IMR-90 (cell line): ENCODE measurements around the gene PEAK3. TPM values are rescaled to one million over a fixed set of nuclear protein-coding genes. Genes with fewer than 3 reads are reported as not detected.

Experiments used
- ATAC-seq: fragments of 200-7000 bp; cut with Tn5 transposase; 2 replicates; pipeline ENCODE4 v1.9.1; 2020; ENCODE audit warnings: low read depth, mild to moderate bottlenecking, moderate library complexity
- BruUV-seq: library from RNA; stranded (reverse); fragments of 400-500 nt; replicated peaks from 2 replicates; lab custom pipeline; 2021; lab: Mats Ljungman, UMichigan
- CTCF ChIA-PET: fragments of 300-600 bp; formaldehyde crosslinking; extraction: SDS; loops from one replicate; lab custom pipeline; 2021; ENCODE audit warnings: antibody characterized with exemption; lab: Yijun Ruan, JAX
- POLR2A ChIA-PET: fragments of 300-600 bp; sonication (Branson Sonifier 250); formaldehyde crosslinking; loops from one replicate; lab custom pipeline; 2022; ENCODE audit warnings: antibody characterized with exemption; ENCODE audit not compliant: unreplicated experiment; lab: Charles Lee
- DNase-seq: peaks from one replicate; pipeline ENCODE4 v3.0.0; 2013
- H2AFZ ChIP-seq: replicated peaks from 2 replicates; pipeline ENCODE3; 2013; ENCODE audit warnings: low read length, mild to moderate bottlenecking; ENCODE audit not compliant: poor library complexity
- H2AK5ac ChIP-seq: 2 replicates; pipeline ENCODE4 v1.6.1; 2013; ENCODE audit warnings: low read depth, low read length, inconsistent platforms
- H2AK9ac ChIP-seq: replicated peaks from 2 replicates; pipeline ENCODE3; 2013; ENCODE audit warnings: mild to moderate bottlenecking, low read depth, low read length, moderate library complexity; ENCODE audit not compliant: poor library complexity
- H2BK120ac ChIP-seq: 2 replicates; pipeline ENCODE4 v1.6.1; 2013; ENCODE audit warnings: low read depth, low read length, inconsistent platforms
- H2BK15ac ChIP-seq: 3 replicates; pipeline ENCODE4 v1.6.1; 2013; ENCODE audit warnings: low read depth, low read length, inconsistent platforms
- H2BK20ac ChIP-seq: 2 replicates; pipeline ENCODE4 v1.6.1; 2013; ENCODE audit warnings: low read depth, mild to moderate bottlenecking, inconsistent platforms, low read length, moderate library complexity
- H2BK5ac ChIP-seq: 2 replicates; pipeline ENCODE4 v1.6.1; 2013; ENCODE audit warnings: mild to moderate bottlenecking, low read depth, low read length, inconsistent platforms; ENCODE audit not compliant: poor library complexity, severe bottlenecking
- H3K14ac ChIP-seq: replicated peaks from 2 replicates; pipeline ENCODE4 v1.6.1; 2013; ENCODE audit warnings: low read depth, low read length, inconsistent platforms
- H3K18ac ChIP-seq: 2 replicates; pipeline ENCODE4 v1.6.1; 2013; ENCODE audit warnings: low read depth, low read length, control low read depth
- H3K23ac ChIP-seq: 2 replicates; pipeline ENCODE4 v1.6.1; 2013; ENCODE audit warnings: low read depth, low read length, inconsistent platforms
- H3K27ac ChIP-seq: 2 replicates; pipeline ENCODE4 v1.5.1; 2013; ENCODE audit warnings: mild to moderate bottlenecking, control low read depth, low read length; ENCODE audit not compliant: insufficient read depth
- H3K27me3 ChIP-seq: 2 replicates; pipeline ENCODE4 v1.6.1; 2013; ENCODE audit warnings: low read length; ENCODE audit not compliant: control insufficient read depth, insufficient read depth
- H3K36me3 ChIP-seq: 2 replicates; pipeline ENCODE4 v1.6.1; 2013; ENCODE audit warnings: low read length, mixed read lengths; ENCODE audit not compliant: control insufficient read depth, insufficient read depth
- H3K4ac ChIP-seq: 2 replicates; pipeline ENCODE4 v1.6.1; 2013; ENCODE audit warnings: low read depth, low read length, inconsistent platforms
- H3K4me1 ChIP-seq: 2 replicates; pipeline ENCODE4 v1.6.1; 2013; ENCODE audit warnings: low read length, mixed read lengths; ENCODE audit not compliant: control insufficient read depth, insufficient read depth
- H3K4me2 ChIP-seq: 2 replicates; pipeline ENCODE4 v1.6.1; 2013; ENCODE audit warnings: low read depth, mild to moderate bottlenecking, control low read depth, low read length, moderate library complexity
- H3K4me3 ChIP-seq: 2 replicates; pipeline ENCODE4 v1.5.1; 2013; ENCODE audit warnings: low read depth, mild to moderate bottlenecking, control low read depth, low read length, moderate library complexity; ENCODE audit not compliant: insufficient read depth
- H3K56ac ChIP-seq: 2 replicates; pipeline ENCODE4 v1.6.1; 2013; ENCODE audit warnings: low read length, inconsistent platforms; ENCODE audit not compliant: insufficient read depth; ENCODE audit errors: extremely low read depth
- H3K79me1 ChIP-seq, 2 experiments: 2 replicates each; pipeline ENCODE4 v1.6.1; 2013; ENCODE audit warnings: low read length in 2 of 2, inconsistent platforms in 1 of 2, low read depth in 1 of 2
- H3K9ac ChIP-seq: 2 replicates; pipeline ENCODE4 v1.6.1; 2013; ENCODE audit warnings: low read depth, low read length, control low read depth
- H3K9me1 ChIP-seq: 2 replicates; pipeline ENCODE4 v1.6.1; 2013; ENCODE audit warnings: low read length, inconsistent platforms; ENCODE audit not compliant: insufficient read depth
- H3K9me3 ChIP-seq: 2 replicates; pipeline ENCODE4 v1.6.1; 2013; ENCODE audit warnings: low read length; ENCODE audit not compliant: control insufficient read depth, insufficient read depth
- H4K20me1 ChIP-seq: 2 replicates; pipeline ENCODE4 v1.6.1; 2013; ENCODE audit warnings: low read length, inconsistent platforms; ENCODE audit not compliant: insufficient read depth
- H4K5ac ChIP-seq: 2 replicates; pipeline ENCODE4 v1.6.1; 2013; ENCODE audit warnings: mild to moderate bottlenecking, low read depth, low read length, control low read depth
- H4K8ac ChIP-seq, 2 experiments: 2 replicates each; pipeline ENCODE4 v1.6.1; 2013; ENCODE audit warnings: low read depth in 2 of 2, low read length in 2 of 2, control low read depth in 1 of 2, inconsistent platforms in 1 of 2
- H4K91ac ChIP-seq: 2 replicates; pipeline ENCODE4 v1.6.1; 2013; ENCODE audit warnings: low read depth, low read length, inconsistent platforms; ENCODE audit not compliant: insufficient read depth
- BHLHE40 ChIP-seq: fragments of 150-350 bp; IDR thresholded peaks from 2 replicates; pipeline ENCODE4 v1.6.1; 2016; ENCODE audit warnings: mild to moderate bottlenecking, low read depth, low read length
- CEBPB ChIP-seq: IDR thresholded peaks from 2 replicates; pipeline ENCODE4 v1.6.1; 2012; ENCODE audit warnings: low read depth, low read length, improper control_type of control experiment
- CHD1 ChIP-seq: IDR thresholded peaks from 2 replicates; pipeline ENCODE4 v1.6.1; 2012; ENCODE audit warnings: low read depth, low read length, improper control_type of control experiment
- MAFK ChIP-seq: IDR thresholded peaks from 2 replicates; pipeline ENCODE4 v1.6.1; 2012; ENCODE audit warnings: low read depth, low read length, improper control_type of control experiment
- MAZ ChIP-seq: IDR thresholded peaks from 2 replicates; pipeline ENCODE4 v1.6.1; 2012; ENCODE audit warnings: low read depth, mild to moderate bottlenecking, low read length, improper control_type of control experiment, moderate library complexity, borderline replicate concordance
- NFE2L2 ChIP-seq: fragments of 150-350 bp; IDR thresholded peaks from 2 replicates; pipeline ENCODE4 v1.6.1; 2016; ENCODE audit warnings: low read depth, mild to moderate bottlenecking, low read length
- POLR2A ChIP-seq: IDR thresholded peaks from 2 replicates; pipeline ENCODE4 v1.6.1; 2012; ENCODE audit warnings: mild to moderate bottlenecking, low read depth, low read length
- RAD21 ChIP-seq: IDR thresholded peaks from 2 replicates; pipeline ENCODE4 v1.6.1; 2012; ENCODE audit warnings: low read length, improper control_type of control experiment
- RCOR1 ChIP-seq: IDR thresholded peaks from 2 replicates; pipeline ENCODE4 v1.6.1; 2012; ENCODE audit warnings: mild to moderate bottlenecking, low read length, improper control_type of control experiment; ENCODE audit not compliant: insufficient replicate concordance
- RFX5 ChIP-seq: IDR thresholded peaks from 2 replicates; pipeline ENCODE4 v1.8.0; 2012; ENCODE audit warnings: low read depth, mild to moderate bottlenecking, low read length, moderate library complexity
- SMC3 ChIP-seq: fragments of 150-350 bp; IDR thresholded peaks from 2 replicates; pipeline ENCODE4 v1.6.1; 2016; ENCODE audit warnings: low read depth, mild to moderate bottlenecking, antibody characterized with exemption, low read length, moderate library complexity
- WGBS, 2 experiments: methylation state at CpG; one replicate each; pipeline versions ENCODE4 v1.1.5 to v1.1.7; 2013; ENCODE audit warnings: missing lambda C conversion rate in 2 of 2; ENCODE audit not compliant: insufficient read length in 1 of 2; ENCODE audit errors: extremely low coverage in 2 of 2; 5-methylcytosine and 5-hydroxymethylcytosine counted together
- dilution Hi-C: fragments of 300-500 bp; cut with HindIII; formaldehyde crosslinking; loops from one replicate; pipeline ENCODE4 v1.14.3; 2018; ENCODE audit warnings: low sequenced_read_pairs; ENCODE audit not compliant: unreplicated experiment
- in situ Hi-C: fragments of 300-500 bp; cut with MboI; formaldehyde crosslinking; loops from 3 replicates; pipeline ENCODE4 v1.14.3; 2019; ENCODE audit warnings: low sequenced_read_pairs, inconsistent platforms, mixed read lengths
- intact Hi-C: fragments of 100-400 bp; cut with micrococcal nuclease; formaldehyde crosslinking; loops from 2 replicates; pipeline ENCODE4 v1.10.0; 2022
- polyA plus RNA-seq, 3 experiments: library from polyadenylated mRNA; depleted of rRNA; stranded (reverse); fragments of >200 nt; gene quantifications; 2 replicates each; pipeline ENCODE4 v1.2.3, GENCODE V29; 2012; ENCODE audit warnings: low replicate concordance in 1 of 3
- total RNA-seq: library from RNA; depleted of rRNA; stranded (reverse); fragments of >200 nt; gene quantifications from 2 replicates; pipeline ENCODE4 v1.2.3, GENCODE V29; 2012
- TF ChIP-seq, protein P1 (sequence below): fragments of 150-350 bp; IDR thresholded peaks from 2 replicates; pipeline ENCODE4 v1.6.1; 2016; ENCODE audit warnings: low read depth, mild to moderate bottlenecking, low read length, moderate library complexity, borderline replicate concordance
- TF ChIP-seq, protein P2 (sequence below): conservative IDR thresholded peaks from 2 replicates; pipeline ENCODE4 v1.5.1; 2012; ENCODE audit warnings: mild to moderate bottlenecking, low read depth, low read length, improper control_type of control experiment

PEAK3 gene
- total and polyA plus RNA-seq, 2 of the 4 experiments (the other 2 are of a cell fraction): under 0.01 to 0.09 TPM

DNA sequence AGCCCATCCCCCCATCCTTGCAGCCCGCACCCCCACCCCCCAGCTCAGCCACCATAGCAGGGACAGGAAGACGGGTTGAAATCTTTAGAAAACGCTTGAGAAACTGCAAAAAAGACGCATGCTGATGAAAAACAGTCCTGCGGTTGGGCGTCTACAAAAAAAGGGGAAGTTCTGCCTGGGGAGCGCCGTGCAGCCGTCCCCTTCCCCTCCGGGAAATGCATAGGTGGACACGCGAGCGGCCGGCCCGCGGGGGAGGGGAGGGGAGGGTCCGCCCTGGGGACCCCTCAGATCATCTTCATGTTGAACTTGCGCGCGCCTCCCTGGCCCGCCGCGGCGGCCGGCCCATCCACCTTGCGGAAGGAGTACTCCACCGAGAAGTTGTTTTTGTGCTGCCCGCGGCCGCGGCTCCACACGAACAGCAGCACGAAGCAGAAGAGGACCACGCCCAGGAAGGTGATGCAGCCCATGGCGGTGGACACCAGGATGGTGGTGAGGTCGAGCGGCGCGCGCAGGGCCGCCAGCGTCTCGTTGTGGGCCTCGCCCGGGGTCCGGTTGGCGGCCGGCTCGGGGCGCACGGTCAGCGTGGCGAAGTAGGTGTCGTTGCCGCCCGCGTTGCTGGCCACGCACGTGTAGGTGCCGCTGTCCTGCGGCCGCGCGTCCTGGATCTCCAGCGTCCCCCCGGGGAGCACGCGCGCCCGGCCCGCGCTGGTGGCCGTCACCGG is 7.9 kb upstream of the PEAK3 start:
- no peak overlapping the region for H3K56ac ChIP-seq
- no peak overlapping the region for H3K4ac ChIP-seq
- H4K8ac ChIP-seq: no peak overlapping the region
- DNase-seq: no peak
- no peak overlapping the region for H3K18ac ChIP-seq
- peak overlapping the region; percentile 63 for H2AFZ ChIP-seq
- no peak overlapping the region for H3K14ac ChIP-seq
- peaks cover 68% of the 10 kb centered on the region for H3K27me3 ChIP-seq
- H3K9me1 ChIP-seq: no peaks in the 10 kb centered on the region
- H4K20me1 ChIP-seq: peaks cover 26% of the 10 kb centered on the region
- BruUV-seq: no TSS peak
- H4K5ac ChIP-seq: no peak overlapping the region
- H3K36me3 ChIP-seq: no peaks in the 10 kb centered on the region
- dilution Hi-C loops: no loop called here
- no peak overlapping the region for H3K27ac ChIP-seq
- no peak overlapping the region for H3K4me3 ChIP-seq
- H2BK120ac ChIP-seq: no peak overlapping the region
- H2BK5ac ChIP-seq: no peak overlapping the region
- peaks cover 5% of the 10 kb centered on the region for H3K4me1 ChIP-seq
- in situ Hi-C loops: no loop called here
- 3% methylated on average over 31 of the region's 74 CpGs; no CpG with 5 or more reads in 1 of the 2 experiments for WGBS, 2 experiments
- no peaks in the 10 kb centered on the region for H3K9me3 ChIP-seq
- H2BK15ac ChIP-seq: no peak overlapping the region
- H3K9ac ChIP-seq: no peak overlapping the region
- H3K4me2 ChIP-seq: peak overlapping the region; percentile 70
- no peak overlapping the region for H3K23ac ChIP-seq
- H2AK9ac ChIP-seq: no peak overlapping the region
- intact Hi-C loops: no loop called here
- CTCF ChIA-PET: no interaction called here
- no peak overlapping the region for H4K91ac ChIP-seq
- no peak overlapping the region; the same call in 1 of the 2 replicates for H2AK5ac ChIP-seq
- POLR2A ChIA-PET: interaction anchor here (0.6 kb wide), 1 partner anchor 138 kb away, joined by 5 read pairs; no protein-coding TSS in a partner anchor
- no peak for ATAC-seq
- no peak overlapping the region for H2BK20ac ChIP-seq
- H3K79me1 ChIP-seq: no peaks in the 10 kb centered on the region
- TF ChIP-seq BHLHE40 (no peak), NFE2L2 (no peak), CEBPB (no peak), RFX5 (no peak), RAD21 (no peak), POLR2A (no peak), RCOR1 (no peak), MAFK (no peak), CHD1 (no peak), MAZ (no peak), SMC3 (no peak)
- TF ChIP-seq, protein P1, sequence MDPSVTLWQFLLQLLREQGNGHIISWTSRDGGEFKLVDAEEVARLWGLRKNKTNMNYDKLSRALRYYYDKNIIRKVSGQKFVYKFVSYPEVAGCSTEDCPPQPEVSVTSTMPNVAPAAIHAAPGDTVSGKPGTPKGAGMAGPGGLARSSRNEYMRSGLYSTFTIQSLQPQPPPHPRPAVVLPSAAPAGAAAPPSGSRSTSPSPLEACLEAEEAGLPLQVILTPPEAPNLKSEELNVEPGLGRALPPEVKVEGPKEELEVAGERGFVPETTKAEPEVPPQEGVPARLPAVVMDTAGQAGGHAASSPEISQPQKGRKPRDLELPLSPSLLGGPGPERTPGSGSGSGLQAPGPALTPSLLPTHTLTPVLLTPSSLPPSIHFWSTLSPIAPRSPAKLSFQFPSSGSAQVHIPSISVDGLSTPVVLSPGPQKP: no peak
- TF ChIP-seq, protein P2, sequence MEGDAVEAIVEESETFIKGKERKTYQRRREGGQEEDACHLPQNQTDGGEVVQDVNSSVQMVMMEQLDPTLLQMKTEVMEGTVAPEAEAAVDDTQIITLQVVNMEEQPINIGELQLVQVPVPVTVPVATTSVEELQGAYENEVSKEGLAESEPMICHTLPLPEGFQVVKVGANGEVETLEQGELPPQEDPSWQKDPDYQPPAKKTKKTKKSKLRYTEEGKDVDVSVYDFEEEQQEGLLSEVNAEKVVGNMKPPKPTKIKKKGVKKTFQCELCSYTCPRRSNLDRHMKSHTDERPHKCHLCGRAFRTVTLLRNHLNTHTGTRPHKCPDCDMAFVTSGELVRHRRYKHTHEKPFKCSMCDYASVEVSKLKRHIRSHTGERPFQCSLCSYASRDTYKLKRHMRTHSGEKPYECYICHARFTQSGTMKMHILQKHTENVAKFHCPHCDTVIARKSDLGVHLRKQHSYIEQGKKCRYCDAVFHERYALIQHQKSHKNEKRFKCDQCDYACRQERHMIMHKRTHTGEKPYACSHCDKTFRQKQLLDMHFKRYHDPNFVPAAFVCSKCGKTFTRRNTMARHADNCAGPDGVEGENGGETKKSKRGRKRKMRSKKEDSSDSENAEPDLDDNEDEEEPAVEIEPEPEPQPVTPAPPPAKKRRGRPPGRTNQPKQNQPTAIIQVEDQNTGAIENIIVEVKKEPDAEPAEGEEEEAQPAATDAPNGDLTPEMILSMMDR: no peak
